ENCODE data around the gene ELL.

GRCh38 chr19:18514800-18515682 is 6.8 kb downstream of the ELL start:
- TF ChIP-seq EP300 (IDR thresholded peaks at IDR 0.05; ENCODE audit: borderline replicate concordance in 1 of 2, low read depth in 1 of 2, low read length in 1 of 2) (no peak), CTCF (IDR thresholded peaks at IDR 0.05) (no peak), MAX (IDR thresholded peaks at IDR 0.05; ENCODE audit: low read depth) (no peak), POLR2AphosphoS5 (IDR thresholded peaks at IDR 0.05; ENCODE audit: low read depth, low read length) (no peak), TCF12 (IDR thresholded peaks at IDR 0.05) (no peak), RCOR1 (IDR thresholded peaks at IDR 0.05; ENCODE audit: low read length) (no peak), YY1 (IDR thresholded peaks at IDR 0.05; ENCODE audit: low read depth) (no peak), TAF1 (IDR thresholded peaks at IDR 0.05; ENCODE audit: borderline replicate concordance, low read depth, low read length) (no peak), ELF1 (IDR thresholded peaks at IDR 0.05) (no peak)
